Adrenal gland (tissue), 12 donors: ENCODE results near the gene CGNL1. TPM values are rescaled to one million over a fixed set of nuclear protein-coding genes. Genes with fewer than 3 reads are reported as not detected.

Experiments used
- DNase-seq, 7 donors: peaks; one replicate each; pipeline ENCODE4 v3.0.0-alpha.2; 2019 to 2020
- H3K27ac ChIP-seq, 5 donors: fragments of 200-600 bp; sonication (generic) in 4 of 5; 1 replicate in 3 of 5; 2 replicates in 2 of 5; pipeline versions ENCODE4 v1.5.1 to v1.8.0; 2016 to 2020; ENCODE audit warnings: mild to moderate bottlenecking in 1 of 5
- H3K27me3 ChIP-seq: fragments of 200-600 bp; 2 replicates; pipeline ENCODE4 v1.8.0; 2021
- H3K36me3 ChIP-seq, 2 donors: fragments of 200-600 bp; replicated peaks in 1 of 2; 1 replicate in 1 of 2; 2 replicates in 1 of 2; pipeline versions ENCODE4 v1.5.1 to v1.8.0; 2018 to 2022
- H3K4me1 ChIP-seq, 2 donors: fragments of 200-600 bp; replicated peaks in 1 of 2; 1 replicate in 1 of 2; 2 replicates in 1 of 2; pipeline versions ENCODE4 v1.5.1 to v1.8.0; 2018 to 2021
- H3K4me3 ChIP-seq, 4 donors: fragments of 200-600 bp; sonication (generic) in 3 of 4; one replicate each; pipeline ENCODE4 v1.5.1; 2016 to 2018
- H3K9me3 ChIP-seq, 3 donors: fragments of 200-600 bp; sonication (generic) in 1 of 3; replicated peaks in 1 of 3; 1 replicate in 2 of 3; 2 replicates in 1 of 3; pipeline versions ENCODE4 v1.5.1 to v1.8.0; 2016 to 2021
- CTCF ChIP-seq, 6 experiments: fragments of 450-650 bp in 4 of 6; fragments of 200-600 bp in 2 of 6; sonication (generic) in 1 of 6; IDR thresholded peaks; 1 replicate in 5 of 6; 2 replicates in 1 of 6; pipeline versions ENCODE4 v1.5.1 to v1.8.0; 2016 to 2021; ENCODE audit warnings: antibody characterized with exemption in 6 of 6, mild to moderate bottlenecking in 2 of 6, moderate library complexity in 1 of 6
- POLR2A ChIP-seq, 2 donors: fragments of 450-650 bp; IDR thresholded peaks; one replicate each; pipeline ENCODE4 v1.6.1; 2017; ENCODE audit warnings: antibody characterized with exemption in 2 of 2, mild to moderate bottlenecking in 2 of 2, moderate library complexity in 1 of 2
- WGBS, 4 donors: extraction: QIAGEN DNeasy Blood & Tissue Kit in 2 of 4; methylation state at CpG; one replicate each; pipeline versions ENCODE4 v1.1.5 to v1.1.7; 2013 to 2017; 5-methylcytosine and 5-hydroxymethylcytosine counted together
- intact Hi-C, 2 donors: fragments of 100-400 bp; cut with DNase I; formaldehyde crosslinking; loops; one replicate each; pipeline versions ENCODE4 v1.14.1 to v1.15.0; 2022 to 2023
- polyA plus RNA-seq, 3 donors: library from polyadenylated mRNA; stranded (reverse); fragments of 200-250 nt in 2 of 3; fragments of 350-450 nt in 1 of 3; fragmentation: Illumina TruSeq in 1 of 3; extraction: RNeasy Lipid Tissue Mini Kit (QIAGEN cat#74804) in 1 of 3; gene quantifications; one replicate each; pipeline ENCODE4 v1.2.3, GENCODE V29; 2013 to 2014
- total RNA-seq, 9 donors: library from RNA; depleted of rRNA in 4 of 9; stranded (reverse); fragments of >200 nt in 4 of 9; fragments of 120-200 nt in 1 of 9; fragmentation: NEBNext Ultra II Directional in 1 of 9; extraction: Animal tissue kit (Norgen Biotek cat#: 25700) in 1 of 9; gene quantifications; one replicate each; pipeline versions ENCODE4 v1.1.0 to v1.2.4, GENCODE V29; 2013 to 2023
- donor health status: healthy with polysubstance abuse.
- donor health status: Bipolar disorder and iron deficiency.
- donor health status: DM: yes; HTN: yes; CAD: no.
- donor health status: DM: no; HTN: no; CAD: no.
- donor health status: DM: no; HTN: no; CAD: no.
- donor health status: DM: yes; HTN: yes; CAD: no.

CGNL1 gene
- total and polyA plus RNA-seq, 12 donors: 5.2 to 49.5 (median 22.0) TPM

DNA sequence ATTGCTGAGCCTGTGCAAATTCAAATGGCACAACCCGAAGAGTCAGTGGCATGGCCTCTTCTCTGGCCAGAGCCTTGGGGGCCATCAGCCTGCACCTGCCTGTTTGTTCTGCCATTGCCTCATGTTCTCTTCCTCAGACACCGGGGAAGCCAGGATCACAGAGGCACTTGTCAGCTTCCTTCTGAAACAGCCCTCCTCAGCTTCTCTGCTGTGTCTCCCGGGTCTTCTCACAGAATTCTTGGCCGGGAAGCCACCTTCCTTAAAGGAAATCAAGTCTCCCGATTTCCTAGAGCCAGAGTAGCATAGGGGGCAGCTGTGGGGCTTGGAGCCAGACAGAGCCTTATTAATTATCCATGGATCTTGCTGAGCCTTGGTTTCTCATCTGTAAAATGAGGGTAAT, 47.4 kb upstream of the CGNL1 start:
- Histone ChIP-seq H3K9me3 (no peaks in the 10 kb centered on the region), H3K36me3 (no peaks in the 10 kb centered on the region), H3K27me3 (no peaks in the 10 kb centered on the region), H3K4me3 (no peak overlapping the region), H3K27ac (no peak overlapping the region), H3K4me1 (peaks cover 0 to 8% of the 10 kb centered on the region in 2 donors)
- intact Hi-C loops: no loop called here
- no peak for DNase-seq
- WGBS, 4 donors: 67 to 86% (median 73%) methylated on average over 4 to 5 of the region's 5 CpGs
- TF ChIP-seq CTCF (IDR thresholded peaks at IDR 0.05): no peak
- TF ChIP-seq POLR2A (IDR thresholded peaks at IDR 0.05): no peak

DNA sequence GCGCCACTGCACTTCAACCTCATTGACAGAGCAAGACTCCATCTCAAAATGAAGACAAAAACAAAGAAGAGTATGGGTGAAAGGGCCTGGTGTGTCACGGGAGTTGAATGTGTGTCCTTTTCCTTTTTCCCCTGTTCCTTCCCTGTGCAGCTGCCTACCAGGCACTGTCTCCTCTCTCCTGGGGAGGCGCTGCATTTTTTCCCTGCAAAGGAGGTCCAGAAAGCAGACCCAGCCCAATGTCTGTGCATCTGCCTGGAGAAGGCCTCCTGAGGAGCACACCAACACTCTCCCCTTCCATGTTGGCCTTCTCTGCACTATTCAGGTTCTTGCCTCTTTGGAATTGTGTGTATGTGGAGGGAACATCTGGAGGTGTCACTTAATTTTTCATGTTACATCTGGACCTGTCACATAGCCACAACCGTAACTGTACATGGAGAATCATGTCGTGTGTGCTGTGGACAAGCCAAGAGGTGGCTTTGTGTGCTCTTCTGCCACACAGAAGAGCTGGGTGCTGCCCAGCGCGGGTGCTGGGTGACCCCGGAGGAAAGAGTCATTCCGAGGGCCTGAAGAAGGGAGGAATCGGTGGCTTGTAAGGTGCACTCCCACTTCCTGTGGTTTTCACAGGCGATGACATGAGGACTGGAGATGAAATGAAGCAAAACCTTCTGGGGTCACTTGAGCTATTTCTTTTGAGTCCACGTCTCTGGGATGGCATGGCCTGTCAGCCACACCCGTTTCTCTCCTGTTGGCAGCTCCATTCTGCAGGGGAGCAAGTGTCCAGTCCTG, 46.5 kb upstream of the CGNL1 start:
- Histone ChIP-seq H3K27me3 (no peaks in the 10 kb centered on the region), H3K9me3 (no peaks in the 10 kb centered on the region), H3K27ac (no peak overlapping the region), H3K4me1 (peaks cover 0 to 8% of the 10 kb centered on the region in 2 donors), H3K36me3 (no peaks in the 10 kb centered on the region), H3K4me3 (no peak overlapping the region)
- intact Hi-C loops: no loop called here
- no peak for DNase-seq
- WGBS, 4 donors: 79 to 94% (median 84%) methylated on average over 11 to 13 of the region's 13 CpGs
- TF ChIP-seq CTCF (IDR thresholded peaks at IDR 0.05) (no peak), POLR2A (IDR thresholded peaks at IDR 0.05) (no peak)

- peaks cover 0 to 8% of the 10 kb centered on the region in 2 donors for H3K4me1 ChIP-seq
- H3K36me3 ChIP-seq: no peaks in the 10 kb centered on the region
- no peak for TF ChIP-seq POLR2A (IDR thresholded peaks at IDR 0.05)
- TF ChIP-seq CTCF (IDR thresholded peaks at IDR 0.05): no peak
- DNase-seq: no peak
- intact Hi-C loops: no loop called here
- H3K27ac ChIP-seq: no peak overlapping the region
- WGBS, 4 donors: 78 to 84% (median 83%) methylated on average over 14 of the region's 14 CpGs
- no peak overlapping the region for H3K4me3 ChIP-seq
- H3K9me3 ChIP-seq: no peaks in the 10 kb centered on the region
- no peaks in the 10 kb centered on the region for H3K27me3 ChIP-seq
Measured at GRCh38 chr15:57330619-57331340, 45.5 kb upstream of the CGNL1 start.

DNA sequence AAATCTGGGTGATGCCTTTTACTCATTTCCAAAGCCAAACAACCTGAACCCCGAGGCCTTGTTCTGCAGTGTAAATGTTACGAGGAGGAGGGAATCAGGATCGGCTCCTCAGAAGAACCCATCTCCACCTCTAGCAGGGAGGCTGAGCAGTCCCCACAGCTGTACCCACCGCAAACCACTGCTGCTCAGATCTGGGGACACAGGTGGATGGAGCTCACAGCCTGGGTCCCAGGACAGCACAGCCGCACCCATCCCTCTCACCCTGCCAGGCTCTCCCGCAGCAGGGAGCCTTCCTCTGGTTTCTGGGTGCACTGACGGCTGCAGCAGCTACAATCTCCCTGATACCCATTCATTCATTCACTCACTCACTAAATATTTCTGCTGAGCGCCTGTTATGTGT, 44.0 kb upstream of the CGNL1 start:
- no peak for DNase-seq
- WGBS, 4 donors: 77 to 89% (median 84%) methylated on average over 7 to 8 of the region's 8 CpGs
- H3K9me3 ChIP-seq: no peaks in the 10 kb centered on the region
- peaks cover 0 to 7% of the 10 kb centered on the region in 2 donors for H3K4me1 ChIP-seq
- H3K4me3 ChIP-seq: no peak overlapping the region
- no peak overlapping the region for H3K27ac ChIP-seq
- intact Hi-C loops: no loop called here
- H3K36me3 ChIP-seq: no peaks in the 10 kb centered on the region
- TF ChIP-seq CTCF (IDR thresholded peaks at IDR 0.05) (no peak), POLR2A (IDR thresholded peaks at IDR 0.05) (no peak)
- H3K27me3 ChIP-seq: no peaks in the 10 kb centered on the region
